KMS-11 (cell line): ENCODE results near the gene KCP.

ENCODE experiments used
- H2AFZ ChIP-seq: fragments of 200-600 bp; sonication (generic); 2 replicates; pipeline ENCODE4 v1.6.1; 2016; ENCODE audit warnings: antibody characterized with exemption, mixed run types, low read depth
- H3K27ac ChIP-seq: fragments of 200-600 bp; sonication (generic); 2 replicates; pipeline ENCODE4 v1.6.1; 2016; ENCODE audit warnings: mild to moderate bottlenecking, mixed run types
- H3K27me3 ChIP-seq: fragments of 200-600 bp; sonication (generic); 2 replicates; pipeline ENCODE4 v1.6.1; 2017; ENCODE audit warnings: mild to moderate bottlenecking, low read depth, mixed run types, moderate library complexity; ENCODE audit not compliant: insufficient read depth
- H3K36me3 ChIP-seq: fragments of 200-600 bp; sonication (generic); 2 replicates; pipeline ENCODE4 v1.6.1; 2017; ENCODE audit warnings: mild to moderate bottlenecking, mixed run types; ENCODE audit not compliant: insufficient read depth
- H3K4me1 ChIP-seq: fragments of 200-600 bp; sonication (generic); 2 replicates; pipeline ENCODE4 v1.6.1; 2016; ENCODE audit warnings: mild to moderate bottlenecking, low read depth, mixed run types; ENCODE audit not compliant: poor library complexity, severe bottlenecking
- H3K4me2 ChIP-seq: fragments of 200-600 bp; sonication (generic); 2 replicates; pipeline ENCODE4 v1.7.0; 2016; ENCODE audit warnings: mild to moderate bottlenecking, mixed run types
- H3K4me3 ChIP-seq: fragments of 200-600 bp; sonication (generic); IDR thresholded peaks from 2 replicates; pipeline ENCODE4 v1.6.1; 2017; ENCODE audit warnings: low read depth, low read length, mixed read lengths; ENCODE audit not compliant: insufficient read depth
- H3K79me2 ChIP-seq: fragments of 200-600 bp; sonication (generic); 2 replicates; pipeline ENCODE4 v1.6.1; 2016; ENCODE audit warnings: low read depth, mixed run types; ENCODE audit not compliant: insufficient read depth
- H3K9ac ChIP-seq: fragments of 200-600 bp; sonication (generic); 2 replicates; pipeline ENCODE4 v1.6.1; 2016; ENCODE audit warnings: mild to moderate bottlenecking, mixed run types
- H4K20me1 ChIP-seq: fragments of 200-600 bp; sonication (generic); 2 replicates; pipeline ENCODE4 v1.6.1; 2016; ENCODE audit warnings: mild to moderate bottlenecking, mixed run types; ENCODE audit not compliant: insufficient read depth
- TF ChIP-seq, protein P1 (sequence below): fragments of 200-600 bp; sonication (generic); conservative IDR thresholded peaks from 2 replicates; pipeline ENCODE4 v1.6.1; 2017; ENCODE audit warnings: low read depth, mild to moderate bottlenecking, antibody characterized with exemption, low read length, moderate library complexity, mixed read lengths

KCP gene

DNA sequence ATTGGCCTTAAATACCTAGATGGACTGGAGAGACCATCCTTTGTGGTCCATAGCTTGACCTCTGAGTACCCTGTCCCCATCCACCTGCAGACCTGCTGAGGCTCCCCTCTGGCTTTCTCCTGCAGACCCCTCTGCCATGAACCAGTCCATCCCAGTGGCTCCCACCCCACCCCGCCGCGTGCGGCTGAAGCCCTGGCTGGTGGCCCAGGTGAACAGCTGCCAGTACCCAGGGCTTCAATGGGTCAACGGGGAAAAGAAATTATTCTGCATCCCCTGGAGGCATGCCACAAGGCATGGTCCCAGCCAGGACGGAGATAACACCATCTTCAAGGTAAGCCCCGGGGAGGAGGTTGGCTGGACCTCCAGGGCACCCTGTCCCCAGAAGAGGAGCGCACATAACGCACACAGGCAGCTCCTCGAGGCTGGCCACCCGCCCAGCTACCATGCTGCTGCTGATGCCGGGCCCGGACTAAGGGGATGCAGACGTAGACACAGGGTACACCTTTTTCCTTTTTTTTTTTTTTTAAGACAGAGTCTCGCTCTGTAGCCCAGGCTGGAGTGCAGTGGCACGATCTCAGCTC lies 31.5 kb upstream of the KCP start:
- H3K4me1 ChIP-seq, result peaks cover 36% of the 10 kb centered on the region
- no peak overlapping the region for H3K27ac ChIP-seq
- H3K27me3 ChIP-seq, result no peaks in the 10 kb centered on the region
- H3K9ac ChIP-seq, result no peak overlapping the region
- H3K4me3 ChIP-seq, result no peak overlapping the region
- H4K20me1 ChIP-seq, result no peaks in the 10 kb centered on the region
- TF ChIP-seq, protein P1, sequence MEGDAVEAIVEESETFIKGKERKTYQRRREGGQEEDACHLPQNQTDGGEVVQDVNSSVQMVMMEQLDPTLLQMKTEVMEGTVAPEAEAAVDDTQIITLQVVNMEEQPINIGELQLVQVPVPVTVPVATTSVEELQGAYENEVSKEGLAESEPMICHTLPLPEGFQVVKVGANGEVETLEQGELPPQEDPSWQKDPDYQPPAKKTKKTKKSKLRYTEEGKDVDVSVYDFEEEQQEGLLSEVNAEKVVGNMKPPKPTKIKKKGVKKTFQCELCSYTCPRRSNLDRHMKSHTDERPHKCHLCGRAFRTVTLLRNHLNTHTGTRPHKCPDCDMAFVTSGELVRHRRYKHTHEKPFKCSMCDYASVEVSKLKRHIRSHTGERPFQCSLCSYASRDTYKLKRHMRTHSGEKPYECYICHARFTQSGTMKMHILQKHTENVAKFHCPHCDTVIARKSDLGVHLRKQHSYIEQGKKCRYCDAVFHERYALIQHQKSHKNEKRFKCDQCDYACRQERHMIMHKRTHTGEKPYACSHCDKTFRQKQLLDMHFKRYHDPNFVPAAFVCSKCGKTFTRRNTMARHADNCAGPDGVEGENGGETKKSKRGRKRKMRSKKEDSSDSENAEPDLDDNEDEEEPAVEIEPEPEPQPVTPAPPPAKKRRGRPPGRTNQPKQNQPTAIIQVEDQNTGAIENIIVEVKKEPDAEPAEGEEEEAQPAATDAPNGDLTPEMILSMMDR, result no peak
- H2AFZ ChIP-seq, result no peak overlapping the region
- H3K4me2 ChIP-seq, result peak overlapping the region; percentile 54; the same call in 1 of the 2 replicates
- no peaks in the 10 kb centered on the region for H3K79me2 ChIP-seq
- no peaks in the 10 kb centered on the region for H3K36me3 ChIP-seq

DNA sequence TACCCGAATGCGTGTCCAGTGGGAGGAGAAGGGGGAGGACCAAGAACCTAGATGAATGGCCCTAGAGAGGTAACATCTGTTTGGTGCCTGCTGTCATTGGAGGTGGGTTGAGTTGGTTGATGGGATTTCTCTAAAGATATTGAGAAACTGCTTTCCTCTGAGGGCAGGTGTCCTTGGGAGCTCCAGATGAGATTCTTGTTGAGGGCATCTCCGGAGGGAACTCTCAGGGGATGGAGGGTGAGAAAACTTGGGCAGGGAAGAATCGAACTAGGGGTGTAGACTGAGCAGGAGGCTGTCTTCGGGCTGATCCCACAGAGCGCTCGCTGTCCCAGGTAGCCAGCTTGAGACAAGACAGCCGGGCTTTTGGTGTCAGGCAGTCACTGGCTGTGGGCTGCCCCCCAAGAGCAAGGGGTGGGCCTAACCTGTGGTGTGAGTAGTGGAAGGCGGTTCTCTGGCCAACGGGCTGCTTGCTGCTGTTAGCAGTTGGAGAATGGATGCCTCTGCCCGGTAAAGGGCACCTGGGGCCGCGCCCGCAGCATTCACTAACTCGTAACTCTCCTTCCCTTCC lies 30.9 kb upstream of the KCP start:
- H4K20me1 ChIP-seq, result no peaks in the 10 kb centered on the region
- H3K27ac ChIP-seq, result peak overlapping the region; percentile 61
- no peaks in the 10 kb centered on the region for H3K36me3 ChIP-seq
- H3K27me3 ChIP-seq, result no peaks in the 10 kb centered on the region
- TF ChIP-seq, protein P1, result no peak
- no peaks in the 10 kb centered on the region for H3K79me2 ChIP-seq
- peak overlapping the region; percentile 54; the same call in 1 of the 2 replicates for H3K4me2 ChIP-seq
- H2AFZ ChIP-seq, result no peak overlapping the region; the same call in 1 of the 2 replicates
- H3K9ac ChIP-seq, result peak overlapping the region; percentile 29; the same call in 1 of the 2 replicates
- no peak overlapping the region for H3K4me3 ChIP-seq
- peaks cover 40% of the 10 kb centered on the region for H3K4me1 ChIP-seq

DNA sequence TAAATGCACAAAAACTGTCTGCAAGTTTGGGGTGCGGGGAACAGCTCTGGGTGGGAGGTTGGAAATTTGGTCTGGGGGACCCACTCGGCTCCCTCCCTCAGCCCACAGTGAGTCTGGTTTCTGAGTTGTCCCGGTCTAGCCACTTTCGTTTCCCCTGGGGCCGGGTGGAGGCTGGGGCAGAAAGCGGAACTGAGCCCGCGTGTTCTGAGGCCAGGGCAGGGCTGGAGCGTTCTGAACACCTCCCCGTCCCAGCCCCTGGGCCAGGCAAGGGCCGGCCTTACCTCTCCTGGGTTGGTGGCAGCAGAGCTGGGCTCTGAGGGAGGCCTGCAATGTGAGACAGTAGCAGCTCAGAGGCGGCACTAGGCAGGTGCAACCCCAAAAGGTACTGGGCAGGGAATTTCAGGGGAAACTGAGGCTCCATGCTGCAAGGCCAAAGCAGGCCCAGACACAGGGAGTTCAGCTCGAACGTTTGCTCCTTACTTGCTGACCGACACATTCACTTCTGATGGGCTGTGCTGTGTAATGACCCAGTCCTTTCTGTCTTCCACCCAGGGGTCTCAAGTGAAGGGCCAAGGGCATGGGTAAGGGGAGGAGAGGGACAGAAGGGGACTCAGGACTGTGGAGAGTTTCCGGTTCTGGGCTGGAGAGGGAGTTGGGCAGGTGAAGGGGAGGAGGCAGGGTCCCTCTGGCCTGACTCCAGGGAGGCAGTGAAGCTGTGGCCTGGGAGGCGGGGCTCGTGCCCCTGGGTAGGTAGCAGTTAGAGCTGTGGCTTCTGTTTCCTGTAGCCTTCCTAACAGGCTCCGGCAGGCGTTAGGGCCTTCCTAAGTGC lies 30.2 kb upstream of the KCP start:
- H2AFZ ChIP-seq, result peak overlapping the region; percentile 3; the same call in 1 of the 2 replicates
- peak overlapping the region; percentile 61 for H3K27ac ChIP-seq
- H3K27me3 ChIP-seq, result no peaks in the 10 kb centered on the region
- peak overlapping the region; percentile 29; the same call in 1 of the 2 replicates for H3K9ac ChIP-seq
- H3K79me2 ChIP-seq, result no peaks in the 10 kb centered on the region
- H3K4me1 ChIP-seq, result peaks cover 40% of the 10 kb centered on the region
- TF ChIP-seq, protein P1, result no peak
- H3K4me3 ChIP-seq, result no peak overlapping the region
- no peaks in the 10 kb centered on the region for H4K20me1 ChIP-seq
- H3K4me2 ChIP-seq, result peak overlapping the region; percentile 54
- H3K36me3 ChIP-seq, result no peaks in the 10 kb centered on the region

DNA sequence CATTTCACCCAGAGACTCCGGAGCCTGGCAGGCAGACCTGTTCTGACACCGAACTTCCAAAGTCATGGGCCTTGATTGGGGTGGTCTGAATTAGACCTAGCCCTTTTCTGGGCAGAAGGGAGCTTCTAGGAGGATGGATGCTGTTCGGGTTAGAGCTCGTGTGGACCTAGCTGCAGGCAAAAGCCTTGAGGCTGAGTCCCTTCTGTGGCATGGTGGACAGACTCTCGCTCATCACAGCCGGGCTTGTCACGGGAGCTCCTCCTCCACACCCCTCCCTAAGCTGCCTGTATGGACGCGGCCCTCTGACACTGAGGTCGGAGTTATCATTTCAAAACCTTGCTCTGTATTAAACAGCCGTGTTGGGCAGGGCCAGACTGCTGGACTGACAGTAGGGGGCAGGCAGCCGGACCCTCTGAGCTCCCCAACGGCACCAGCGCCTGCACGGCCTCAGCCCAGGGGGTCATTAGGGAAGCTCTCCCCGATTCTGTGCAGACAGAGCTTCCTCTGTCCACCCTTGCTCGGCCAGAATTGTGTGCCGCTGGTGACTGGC lies 29.4 kb upstream of the KCP start:
- Histone ChIP-seq H2AFZ (0 out of 2 replicates have a peak overlapping the region, but pooled peaks have one; percentile 3), H3K27me3 (no peaks in the 10 kb centered on the region)

More for the DNA sequence above, 29.4 kb upstream of the KCP start:
- Histone ChIP-seq H3K79me2 (no peaks in the 10 kb centered on the region), H3K36me3 (no peaks in the 10 kb centered on the region), H4K20me1 (no peaks in the 10 kb centered on the region), H3K9ac (no peak overlapping the region; the same call in 1 of the 2 replicates), H3K4me3 (no peak overlapping the region), H3K27ac (peak overlapping the region; percentile 61), H3K4me2 (peak overlapping the region; percentile 54; the same call in 1 of the 2 replicates), H3K4me1 (peaks cover 40% of the 10 kb centered on the region)
- TF ChIP-seq, protein P1, result no peak
